Body of pancreas (tissue), 4 donors: Measurements from ENCODE around the gene CDK5RAP2.

ENCODE experiments used
- POLR2A ChIP-seq, 3 donors: fragments of 450-650 bp; IDR thresholded peaks; one replicate each; pipeline ENCODE4 v1.6.1; 2016; ENCODE audit warnings: antibody characterized with exemption in 3 of 3, mild to moderate bottlenecking in 2 of 3
- TF ChIP-seq, protein P1 (sequence below), 7 experiments: fragments of 450-650 bp in 4 of 7; fragments of 200-600 bp in 3 of 7; sonication (generic) in 3 of 7; IDR thresholded peaks; one replicate each; pipeline ENCODE4 v1.5.1; 2016 to 2019; ENCODE audit warnings: antibody characterized with exemption in 7 of 7

DNA sequence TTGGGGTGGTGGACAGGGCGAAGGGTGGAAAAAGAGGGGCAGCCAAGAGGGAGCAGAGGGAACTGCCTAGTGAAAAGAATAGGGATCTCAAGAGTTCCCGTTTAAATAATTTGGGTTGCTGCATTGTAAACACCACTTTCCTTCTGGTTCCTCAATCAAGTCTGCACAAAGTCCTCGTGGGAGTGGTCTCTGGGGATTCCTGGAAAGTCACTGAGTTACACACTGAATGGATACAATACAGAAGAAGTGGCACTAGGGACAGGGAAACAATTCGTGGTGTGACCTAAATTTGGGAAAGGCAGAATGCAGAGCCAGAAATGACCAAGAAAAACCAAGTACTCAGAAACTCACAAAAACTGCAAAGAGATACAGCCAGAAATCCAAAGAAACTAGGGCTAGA is 161.7 kb downstream of the CDK5RAP2 start:
- TF ChIP-seq, protein P1, sequence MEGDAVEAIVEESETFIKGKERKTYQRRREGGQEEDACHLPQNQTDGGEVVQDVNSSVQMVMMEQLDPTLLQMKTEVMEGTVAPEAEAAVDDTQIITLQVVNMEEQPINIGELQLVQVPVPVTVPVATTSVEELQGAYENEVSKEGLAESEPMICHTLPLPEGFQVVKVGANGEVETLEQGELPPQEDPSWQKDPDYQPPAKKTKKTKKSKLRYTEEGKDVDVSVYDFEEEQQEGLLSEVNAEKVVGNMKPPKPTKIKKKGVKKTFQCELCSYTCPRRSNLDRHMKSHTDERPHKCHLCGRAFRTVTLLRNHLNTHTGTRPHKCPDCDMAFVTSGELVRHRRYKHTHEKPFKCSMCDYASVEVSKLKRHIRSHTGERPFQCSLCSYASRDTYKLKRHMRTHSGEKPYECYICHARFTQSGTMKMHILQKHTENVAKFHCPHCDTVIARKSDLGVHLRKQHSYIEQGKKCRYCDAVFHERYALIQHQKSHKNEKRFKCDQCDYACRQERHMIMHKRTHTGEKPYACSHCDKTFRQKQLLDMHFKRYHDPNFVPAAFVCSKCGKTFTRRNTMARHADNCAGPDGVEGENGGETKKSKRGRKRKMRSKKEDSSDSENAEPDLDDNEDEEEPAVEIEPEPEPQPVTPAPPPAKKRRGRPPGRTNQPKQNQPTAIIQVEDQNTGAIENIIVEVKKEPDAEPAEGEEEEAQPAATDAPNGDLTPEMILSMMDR (IDR thresholded peaks at IDR 0.05): no peak
- TF ChIP-seq POLR2A (IDR thresholded peaks at IDR 0.05): no peak
